Omental fat pad (tissue), 4 donors: ENCODE measurements around the gene TMEM41B. TPM values are rescaled to one million over a fixed set of nuclear protein-coding genes. Genes with fewer than 3 reads are reported as not detected.

Experiments
- ATAC-seq: fragments of 150-250 bp; one replicate; pipeline ENCODE4 v1.9.1; 2016; ENCODE audit warnings: mild to moderate bottlenecking, moderate library complexity; ENCODE audit not compliant: low FRiP score
- DNase-seq: peaks from one replicate; pipeline ENCODE4 v3.0.0-alpha.2; 2019; ENCODE audit warnings: low spot score
- total RNA-seq, 4 donors: library from RNA; depleted of rRNA; stranded (reverse); fragments of >200 nt; gene quantifications; one replicate each; pipeline ENCODE4 v1.1.0, GENCODE V29; 2016
- TF ChIP-seq, protein P1 (sequence below), 3 donors: fragments of 450-650 bp; IDR thresholded peaks; one replicate each; pipeline ENCODE4 v1.5.1; 2016 to 2017; ENCODE audit warnings: antibody characterized with exemption in 3 of 3, mild to moderate bottlenecking in 3 of 3, moderate library complexity in 2 of 3

Gene TMEM41B
- total RNA-seq, 4 donors from 2014 or later: 21.6 to 28.1 (median 22.7) TPM

DNA sequence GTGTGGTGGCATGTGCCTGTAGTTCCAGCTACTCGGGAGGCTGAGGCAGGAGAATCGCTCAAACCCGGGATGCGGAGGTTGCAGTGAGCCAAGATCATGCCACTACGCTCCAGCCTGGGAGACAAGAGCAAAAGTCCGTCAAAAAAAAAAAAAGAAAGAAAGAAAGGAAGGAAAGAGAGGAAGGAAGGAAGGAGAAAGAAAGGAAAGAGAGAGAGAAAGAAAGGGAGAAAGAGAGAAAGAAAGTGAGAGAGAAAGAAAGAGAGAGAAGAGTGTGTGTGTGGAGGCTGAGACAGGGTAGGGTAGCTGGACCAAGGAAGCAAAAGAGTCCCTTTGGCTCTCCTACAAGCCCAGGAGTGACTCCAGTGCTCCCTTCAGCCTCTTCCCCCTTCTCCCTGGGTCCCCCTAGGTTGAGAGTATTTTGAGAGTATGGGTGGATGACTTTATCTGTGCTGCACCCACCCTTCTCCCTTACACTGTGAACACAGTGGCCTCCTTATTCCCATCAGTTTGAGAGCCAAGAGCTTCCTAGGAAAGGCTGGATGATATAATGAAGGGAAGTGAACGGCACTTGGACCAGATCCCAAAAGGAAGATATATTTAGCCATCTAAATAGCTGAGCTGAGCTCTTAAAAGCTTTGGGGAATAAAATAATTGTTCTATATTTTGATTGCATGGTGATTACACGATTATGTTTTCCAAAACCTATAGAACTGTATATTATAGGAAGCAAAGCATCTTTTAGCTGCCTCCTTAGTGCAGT lies 39.7 kb downstream of the TMEM41B start:
- DNase-seq (no peak), ATAC-seq (no peak)
- TF ChIP-seq, protein P1, sequence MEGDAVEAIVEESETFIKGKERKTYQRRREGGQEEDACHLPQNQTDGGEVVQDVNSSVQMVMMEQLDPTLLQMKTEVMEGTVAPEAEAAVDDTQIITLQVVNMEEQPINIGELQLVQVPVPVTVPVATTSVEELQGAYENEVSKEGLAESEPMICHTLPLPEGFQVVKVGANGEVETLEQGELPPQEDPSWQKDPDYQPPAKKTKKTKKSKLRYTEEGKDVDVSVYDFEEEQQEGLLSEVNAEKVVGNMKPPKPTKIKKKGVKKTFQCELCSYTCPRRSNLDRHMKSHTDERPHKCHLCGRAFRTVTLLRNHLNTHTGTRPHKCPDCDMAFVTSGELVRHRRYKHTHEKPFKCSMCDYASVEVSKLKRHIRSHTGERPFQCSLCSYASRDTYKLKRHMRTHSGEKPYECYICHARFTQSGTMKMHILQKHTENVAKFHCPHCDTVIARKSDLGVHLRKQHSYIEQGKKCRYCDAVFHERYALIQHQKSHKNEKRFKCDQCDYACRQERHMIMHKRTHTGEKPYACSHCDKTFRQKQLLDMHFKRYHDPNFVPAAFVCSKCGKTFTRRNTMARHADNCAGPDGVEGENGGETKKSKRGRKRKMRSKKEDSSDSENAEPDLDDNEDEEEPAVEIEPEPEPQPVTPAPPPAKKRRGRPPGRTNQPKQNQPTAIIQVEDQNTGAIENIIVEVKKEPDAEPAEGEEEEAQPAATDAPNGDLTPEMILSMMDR (IDR thresholded peaks at IDR 0.05): no peak

DNA sequence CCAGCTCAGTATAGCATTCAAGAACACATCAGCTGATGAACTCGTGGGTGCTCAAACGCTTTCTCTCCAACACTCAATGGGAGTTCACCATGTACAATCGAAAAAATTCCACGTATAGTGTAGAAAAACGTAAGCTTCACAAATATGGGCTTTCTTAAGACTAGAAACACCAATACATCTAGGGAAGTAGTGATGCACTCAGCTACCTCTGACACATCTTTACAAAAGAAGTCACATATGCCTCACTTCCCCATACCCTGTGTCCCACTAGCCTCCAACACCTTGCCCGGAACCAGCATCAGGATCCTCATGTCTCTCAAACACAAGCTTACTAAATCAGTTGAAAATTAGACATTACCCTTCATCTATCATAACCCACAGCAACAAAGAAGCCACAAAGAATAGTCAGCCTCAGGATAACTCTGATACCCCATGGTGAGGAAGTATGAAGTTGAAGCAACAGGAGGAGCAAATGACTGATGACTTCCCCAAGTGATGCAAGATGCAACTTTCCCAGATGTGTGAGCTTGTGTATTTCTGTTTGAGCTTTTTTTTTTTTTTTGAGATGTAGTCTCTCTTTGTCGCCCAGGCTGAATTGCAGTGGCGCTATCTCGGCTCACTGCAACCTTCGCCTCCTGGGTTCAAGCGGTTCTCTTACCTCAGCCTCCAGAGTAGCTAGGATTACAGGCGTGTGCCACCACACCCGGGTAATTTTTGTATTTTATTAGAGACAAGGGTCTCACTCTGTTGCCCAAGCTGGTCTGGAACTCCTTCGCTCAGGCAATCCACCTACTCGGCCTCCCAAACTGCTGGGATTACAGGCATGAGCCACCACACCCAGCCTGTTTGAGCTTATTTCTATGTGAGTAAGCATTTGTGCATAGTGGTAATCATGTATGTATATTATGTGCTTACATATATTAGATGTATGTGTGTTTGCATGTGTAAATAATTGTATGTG lies 40.7 kb downstream of the TMEM41B start:
- no peak for DNase-seq
- TF ChIP-seq, protein P1 (IDR thresholded peaks at IDR 0.05): no peak
- peak; percentile 10 for ATAC-seq

DNA sequence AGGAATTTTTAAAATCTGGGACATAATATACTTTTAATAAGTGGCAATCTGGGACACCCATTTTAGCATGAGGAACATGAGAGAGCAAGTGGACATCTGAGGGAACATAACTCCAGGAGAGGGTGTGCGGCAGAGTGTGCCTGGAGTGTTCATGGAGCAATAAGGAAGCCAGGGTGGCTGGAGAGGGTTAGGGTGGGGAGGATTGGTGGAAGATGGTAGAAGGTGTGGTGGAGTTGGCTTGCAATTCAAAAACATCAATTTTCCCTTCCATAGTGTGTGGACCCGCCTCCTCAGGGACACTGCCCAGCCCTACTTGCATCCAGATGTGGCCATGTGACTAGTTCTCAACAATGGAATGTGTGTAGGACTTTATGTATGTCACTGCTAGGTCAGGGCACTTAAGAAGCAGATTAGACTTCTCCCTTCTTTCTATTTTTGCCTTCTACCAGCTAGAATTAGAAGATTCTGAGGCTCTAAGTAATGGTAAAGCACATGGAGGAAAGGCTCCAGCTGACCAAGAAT lies 44.8 kb downstream of the TMEM41B start:
- TF ChIP-seq, protein P1 (IDR thresholded peaks at IDR 0.05): no peak
- ATAC-seq: no peak
- DNase-seq: no peak

DNA sequence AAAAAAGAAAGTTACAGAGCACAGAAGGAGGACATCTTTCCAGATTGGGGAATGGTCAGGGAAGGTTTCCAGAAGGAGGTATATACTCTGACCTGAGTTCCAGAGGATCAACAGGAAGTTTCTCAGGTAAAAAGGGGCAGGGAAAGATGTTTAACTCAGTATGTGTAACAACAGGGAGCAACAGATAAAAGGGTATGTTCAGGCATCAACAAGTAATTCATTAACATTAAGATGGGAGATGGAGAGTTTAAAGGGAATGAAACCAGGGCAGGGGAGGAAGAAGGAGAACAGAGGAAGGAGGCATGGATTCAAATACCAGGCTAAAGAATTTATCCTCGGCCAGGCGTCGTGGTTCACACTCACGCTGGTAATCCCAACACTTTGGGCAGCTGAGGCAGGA lies 46.7 kb downstream of the TMEM41B start:
- no peak for DNase-seq
- TF ChIP-seq, protein P1 (IDR thresholded peaks at IDR 0.05): no peak
- ATAC-seq: no peak

DNA sequence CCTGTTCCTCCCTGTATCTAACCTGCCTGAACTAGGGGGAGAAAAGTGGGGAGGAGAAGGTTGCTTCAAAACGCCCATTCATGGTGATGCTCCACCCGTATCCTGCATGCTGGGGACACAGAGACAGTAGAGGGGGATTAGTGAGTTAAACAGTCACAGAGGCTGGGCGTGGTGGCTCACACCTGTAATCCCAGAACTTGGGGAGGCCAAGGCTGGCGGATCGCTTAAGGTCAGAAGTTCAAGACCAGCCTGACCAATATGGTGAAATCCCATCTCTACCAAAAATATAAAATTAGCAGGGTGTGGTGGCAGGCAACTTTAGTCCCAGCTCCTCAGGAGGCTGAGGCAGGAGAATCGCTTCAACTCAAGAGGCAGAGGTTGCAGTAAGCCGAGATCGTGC lies 47.5 kb downstream of the TMEM41B start:
- ATAC-seq: no peak
- TF ChIP-seq, protein P1 (IDR thresholded peaks at IDR 0.05): no peak
- no peak for DNase-seq

DNA sequence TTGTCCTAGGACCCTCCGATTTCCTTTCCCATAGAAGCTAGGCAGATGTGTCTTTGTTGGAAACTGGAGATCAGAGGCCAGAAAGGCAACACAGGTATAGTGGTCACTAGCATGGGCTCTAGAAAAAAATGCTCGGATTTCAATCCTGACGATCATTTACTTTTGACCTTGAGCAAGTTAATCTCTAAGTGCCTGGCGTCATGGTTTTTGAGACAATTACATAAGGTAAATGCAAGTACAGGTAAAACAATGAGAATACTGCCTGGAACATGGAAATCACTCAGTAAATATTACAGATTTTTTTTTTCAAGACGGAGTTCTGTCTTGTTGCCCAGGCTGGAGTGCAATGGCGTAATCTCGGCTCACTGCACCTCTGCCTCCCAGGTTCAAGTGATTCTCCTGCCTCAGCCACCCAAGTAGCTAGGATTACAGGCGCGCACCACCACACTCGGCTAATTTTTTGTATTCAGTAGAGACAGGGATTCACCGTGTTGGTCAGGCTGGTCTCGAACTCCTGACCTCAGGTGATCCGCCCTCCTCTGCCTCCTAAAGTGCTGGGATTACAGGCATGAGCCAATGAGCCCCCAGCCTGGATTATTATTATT lies 48.2 kb downstream of the TMEM41B start:
- no peak for DNase-seq
- ATAC-seq: no peak
- TF ChIP-seq, protein P1 (IDR thresholded peaks at IDR 0.05): no peak
